ENCODE data around the gene HFE.

DNA sequence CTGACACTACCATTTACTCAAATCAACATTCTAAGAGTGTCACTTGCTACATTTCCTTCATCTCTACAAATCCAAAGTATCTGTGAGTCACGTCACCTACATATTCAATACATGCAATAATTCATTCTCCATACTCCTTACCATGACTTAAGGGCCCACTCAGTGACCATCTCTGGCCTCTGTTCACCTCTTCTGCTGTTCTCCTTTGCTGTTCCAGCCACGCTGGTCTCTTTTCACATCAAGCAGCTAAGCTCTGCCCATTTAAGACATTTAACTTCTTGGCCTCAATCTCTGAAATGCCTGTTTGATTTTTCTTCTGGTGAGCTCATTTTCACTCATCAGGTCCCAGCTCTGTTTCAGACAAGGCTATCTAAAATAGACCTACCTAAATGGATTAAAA, 46.5 kb downstream of the HFE start:
- TF ChIP-seq, protein P1, sequence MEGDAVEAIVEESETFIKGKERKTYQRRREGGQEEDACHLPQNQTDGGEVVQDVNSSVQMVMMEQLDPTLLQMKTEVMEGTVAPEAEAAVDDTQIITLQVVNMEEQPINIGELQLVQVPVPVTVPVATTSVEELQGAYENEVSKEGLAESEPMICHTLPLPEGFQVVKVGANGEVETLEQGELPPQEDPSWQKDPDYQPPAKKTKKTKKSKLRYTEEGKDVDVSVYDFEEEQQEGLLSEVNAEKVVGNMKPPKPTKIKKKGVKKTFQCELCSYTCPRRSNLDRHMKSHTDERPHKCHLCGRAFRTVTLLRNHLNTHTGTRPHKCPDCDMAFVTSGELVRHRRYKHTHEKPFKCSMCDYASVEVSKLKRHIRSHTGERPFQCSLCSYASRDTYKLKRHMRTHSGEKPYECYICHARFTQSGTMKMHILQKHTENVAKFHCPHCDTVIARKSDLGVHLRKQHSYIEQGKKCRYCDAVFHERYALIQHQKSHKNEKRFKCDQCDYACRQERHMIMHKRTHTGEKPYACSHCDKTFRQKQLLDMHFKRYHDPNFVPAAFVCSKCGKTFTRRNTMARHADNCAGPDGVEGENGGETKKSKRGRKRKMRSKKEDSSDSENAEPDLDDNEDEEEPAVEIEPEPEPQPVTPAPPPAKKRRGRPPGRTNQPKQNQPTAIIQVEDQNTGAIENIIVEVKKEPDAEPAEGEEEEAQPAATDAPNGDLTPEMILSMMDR (IDR thresholded peaks at IDR 0.05), result no peak
- TF ChIP-seq POLR2A (IDR thresholded peaks at IDR 0.05) (no peak), POLR2AphosphoS5 (IDR thresholded peaks at IDR 0.05) (no peak)
